Endometrial microvascular endothelial cells (primary cell): Measurements from ENCODE around the gene UBE3B. TPM values are rescaled to one million over a fixed set of nuclear protein-coding genes. Genes with fewer than 3 reads are reported as not detected.

Experiments used
- in situ Hi-C: cut with HindIII; loops from 2 replicates; pipeline ENCODE4 v1.10.0; 2017; ENCODE audit warnings: low sequenced_read_pairs, low pct_unique_long_range_greater_than_20kb; ENCODE audit errors: inconsistent ontology term
- total RNA-seq: library from RNA; depleted of rRNA; stranded (reverse); fragments of >200 nt; gene quantifications from one replicate; pipeline ENCODE4 v1.2.3, GENCODE V29; 2015; ENCODE audit errors: inconsistent ontology term

UBE3B gene
- total RNA-seq, 1 donor from 2014 or later, result 60.6 TPM

GRCh38 chr12:109540526-109541412 lies 63.3 kb downstream of the UBE3B start:
- in situ Hi-C loops, result loop anchor here (25.0 kb wide), 1 partner anchor 247 kb away; no protein-coding TSS in a partner anchor

- in situ Hi-C loops, result loop anchor here (25.0 kb wide), 1 partner anchor 246 kb away; no protein-coding TSS in a partner anchor
Measured at GRCh38 chr12:109541413-109541726, 63.9 kb downstream of the UBE3B start.

- in situ Hi-C loops, result loop anchor here (25.0 kb wide), 1 partner anchor 245 kb away; no protein-coding TSS in a partner anchor
Measured at GRCh38 chr12:109542014-109542413, 64.6 kb downstream of the UBE3B start.

- in situ Hi-C loops, result loop anchor here (25.0 kb wide), 1 partner anchor 244 kb away; no protein-coding TSS in a partner anchor
Measured at GRCh38 chr12:109542876-109543275, 65.4 kb downstream of the UBE3B start.

GRCh38 chr12:109544955-109545531 lies 67.6 kb downstream of the UBE3B start:
- in situ Hi-C loops, result loop anchor here (25.0 kb wide), 1 partner anchor 242 kb away; no protein-coding TSS in a partner anchor

- in situ Hi-C loops, result loop anchor here (25.0 kb wide), 1 partner anchor 241 kb away; no protein-coding TSS in a partner anchor
Measured at GRCh38 chr12:109545826-109546225, 68.4 kb downstream of the UBE3B start.

- in situ Hi-C loops, result loop anchor here (25.0 kb wide), 1 partner anchor 240 kb away; no protein-coding TSS in a partner anchor
Measured at GRCh38 chr12:109547286-109547685, 69.9 kb downstream of the UBE3B start.

- in situ Hi-C loops, result loop anchor here (25.0 kb wide), 1 partner anchor 239 kb away; no protein-coding TSS in a partner anchor
Measured at GRCh38 chr12:109548258-109548657, 70.8 kb downstream of the UBE3B start.

GRCh38 chr12:109549613-109550270 lies 72.3 kb downstream of the UBE3B start:
- in situ Hi-C loops, result loop anchor here (25.0 kb wide), 1 partner anchor 238 kb away; no protein-coding TSS in a partner anchor

GRCh38 chr12:109550281-109550680 lies 72.8 kb downstream of the UBE3B start:
- in situ Hi-C loops, result no loop called here

- in situ Hi-C loops, result no loop called here
Measured at GRCh38 chr12:109551108-109551507, 73.7 kb downstream of the UBE3B start.

- in situ Hi-C loops, result no loop called here
Measured at GRCh38 chr12:109552971-109553370, 75.5 kb downstream of the UBE3B start.

GRCh38 chr12:109553483-109553882 lies 76.0 kb downstream of the UBE3B start:
- in situ Hi-C loops, result no loop called here

- in situ Hi-C loops, result no loop called here
Measured at GRCh38 chr12:109553906-109554500, 76.6 kb downstream of the UBE3B start.

GRCh38 chr12:109554761-109555160 lies 77.3 kb downstream of the UBE3B start:
- in situ Hi-C loops, result no loop called here

GRCh38 chr12:109555431-109556315 lies 78.2 kb downstream of the UBE3B start:
- in situ Hi-C loops, result no loop called here

- in situ Hi-C loops, result no loop called here
Measured at GRCh38 chr12:109557200-109557599, 79.8 kb downstream of the UBE3B start.

GRCh38 chr12:109557805-109558204 lies 80.4 kb downstream of the UBE3B start:
- in situ Hi-C loops, result no loop called here
